Fibroblast of skin of right quadriceps (primary cell): ENCODE results near the gene RPE.

Source experiments
- DNase-seq: peaks from one replicate; pipeline ENCODE4 v3.0.0-alpha.2; 2013

RPE gene

GRCh38 chr2:210003359-210003758, 921 bp downstream of the RPE start:
- no peak for DNase-seq

GRCh38 chr2:210004881-210005280, 2.4 kb downstream of the RPE start:
- DNase-seq, result no peak

GRCh38 chr2:210007895-210008294, 5.5 kb downstream of the RPE start:
- no peak for DNase-seq

- DNase-seq, result no peak
Observed at GRCh38 chr2:210009126-210009525, 6.7 kb downstream of the RPE start.

GRCh38 chr2:210009896-210010295, 7.5 kb downstream of the RPE start:
- DNase-seq, result no peak

- DNase-seq, result no peak
Observed at GRCh38 chr2:210020138-210020537, 17.7 kb downstream of the RPE start.

- no peak for DNase-seq
Observed at GRCh38 chr2:210022824-210023223, 20.4 kb downstream of the RPE start.

GRCh38 chr2:210027608-210028007, 25.2 kb downstream of the RPE start:
- DNase-seq, result no peak

- no peak for DNase-seq
Observed at GRCh38 chr2:210028178-210028577, 25.7 kb downstream of the RPE start.

- DNase-seq, result no peak
Observed at GRCh38 chr2:210034087-210034683, 31.7 kb downstream of the RPE start.

- DNase-seq, result no peak
Observed at GRCh38 chr2:210035679-210036078, 33.2 kb downstream of the RPE start.

GRCh38 chr2:210038078-210038477, 35.6 kb downstream of the RPE start:
- no peak for DNase-seq

- DNase-seq, result no peak
Observed at GRCh38 chr2:210046851-210047500, 44.5 kb downstream of the RPE start.

GRCh38 chr2:210049831-210050230, 47.4 kb downstream of the RPE start:
- no peak for DNase-seq

- no peak for DNase-seq
Observed at GRCh38 chr2:210050885-210051284, 48.4 kb downstream of the RPE start.

- no peak for DNase-seq
Observed at GRCh38 chr2:210054696-210055095, 52.3 kb downstream of the RPE start.

GRCh38 chr2:210055825-210056224, 53.4 kb downstream of the RPE start:
- no peak for DNase-seq

- DNase-seq, result no peak
Observed at GRCh38 chr2:210063306-210063705, 60.9 kb downstream of the RPE start.
